BE2C (cell line): ENCODE data around the gene FMO1.
"Not testable (repeated sequence)": the region's sequence is repeated elsewhere in the genome, so short reads cannot be mapped to it uniquely, and the experiment has no call there.

Experiments
- DNase-seq: peaks from one replicate; pipeline ENCODE4 v3.0.0-alpha.2; 2020
- H3K27me3 ChIP-seq: fragments of 250-450 bp; sonication (Bioruptor Pico); 2 replicates; pipeline ENCODE4 v1.5.1; 2020; ENCODE audit warnings: mild to moderate bottlenecking
- H3K36me3 ChIP-seq: fragments of 250-450 bp; sonication (Bioruptor Pico); 2 replicates; pipeline ENCODE4 v1.5.1; 2020; ENCODE audit warnings: mild to moderate bottlenecking
- H3K4me1 ChIP-seq: fragments of 250-450 bp; sonication (Bioruptor Pico); 2 replicates; pipeline ENCODE4 v1.5.1; 2020
- H3K4me3 ChIP-seq: 2 replicates; pipeline ENCODE4 v1.5.1; 2011; ENCODE audit warnings: low read depth, low read length
- H3K9me3 ChIP-seq: fragments of 250-450 bp; sonication (Bioruptor Pico); 2 replicates; pipeline ENCODE4 v1.5.1; 2020
- CTCF ChIP-seq: IDR thresholded peaks from 2 replicates; pipeline ENCODE4 v1.5.1; 2012; ENCODE audit warnings: mild to moderate bottlenecking, low read depth, low read length

The FMO1 gene

GRCh38 chr1:171279678-171280077, 31.4 kb downstream of the FMO1 start:
- TF ChIP-seq CTCF = no peak
- no peaks in the 10 kb centered on the region for H3K27me3 ChIP-seq
- H3K36me3 ChIP-seq = no peaks in the 10 kb centered on the region
- DNase-seq = no peak
- no peaks in the 10 kb centered on the region for H3K4me1 ChIP-seq
- no peaks in the 10 kb centered on the region for H3K9me3 ChIP-seq
- H3K4me3 ChIP-seq = no peak overlapping the region

- no peaks in the 10 kb centered on the region for H3K9me3 ChIP-seq
- H3K4me3 ChIP-seq = no peak overlapping the region
- H3K27me3 ChIP-seq = no peaks in the 10 kb centered on the region
- no peaks in the 10 kb centered on the region for H3K4me1 ChIP-seq
- no peak for DNase-seq
- no peak for TF ChIP-seq CTCF
- H3K36me3 ChIP-seq = no peaks in the 10 kb centered on the region
Measured at GRCh38 chr1:171280599-171280998, 32.3 kb downstream of the FMO1 start.

DNA sequence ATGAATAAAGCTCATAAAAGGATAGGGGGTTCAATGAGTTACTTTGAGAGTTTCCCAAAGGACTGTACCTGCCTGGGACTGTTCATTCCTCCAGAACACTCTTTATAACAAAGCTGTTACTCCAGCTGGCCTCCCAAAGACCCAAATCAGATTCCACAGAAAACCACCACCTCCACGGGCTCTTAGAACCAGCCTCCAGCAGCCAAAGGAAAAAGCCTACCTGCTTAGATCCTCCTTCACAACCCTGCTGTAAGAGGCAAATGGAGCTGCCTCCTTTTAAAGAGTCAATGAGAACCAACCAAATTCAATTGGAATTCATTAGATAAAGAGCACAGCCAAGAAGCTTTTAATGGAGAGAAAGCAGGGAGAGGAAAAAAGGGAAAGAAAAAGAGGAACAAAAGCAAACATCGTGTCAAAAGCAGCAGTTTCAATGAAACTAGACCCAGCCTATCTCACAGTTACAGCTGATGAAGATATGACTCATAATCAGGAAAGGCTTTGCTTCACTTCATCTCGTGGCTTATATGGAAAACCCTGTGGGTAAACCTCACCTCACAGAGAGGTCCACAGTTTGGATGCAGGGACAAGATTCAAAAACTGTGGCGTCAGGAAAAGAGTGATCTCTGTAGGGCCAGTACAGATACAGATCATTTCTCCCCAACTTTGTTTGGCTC, 37.9 kb downstream of the FMO1 start:
- no peaks in the 10 kb centered on the region for H3K4me1 ChIP-seq
- no peaks in the 10 kb centered on the region for H3K27me3 ChIP-seq
- DNase-seq = no peak
- no peak overlapping the region for H3K4me3 ChIP-seq
- no peaks in the 10 kb centered on the region for H3K36me3 ChIP-seq
- no peaks in the 10 kb centered on the region for H3K9me3 ChIP-seq
- no peak for TF ChIP-seq CTCF

DNA sequence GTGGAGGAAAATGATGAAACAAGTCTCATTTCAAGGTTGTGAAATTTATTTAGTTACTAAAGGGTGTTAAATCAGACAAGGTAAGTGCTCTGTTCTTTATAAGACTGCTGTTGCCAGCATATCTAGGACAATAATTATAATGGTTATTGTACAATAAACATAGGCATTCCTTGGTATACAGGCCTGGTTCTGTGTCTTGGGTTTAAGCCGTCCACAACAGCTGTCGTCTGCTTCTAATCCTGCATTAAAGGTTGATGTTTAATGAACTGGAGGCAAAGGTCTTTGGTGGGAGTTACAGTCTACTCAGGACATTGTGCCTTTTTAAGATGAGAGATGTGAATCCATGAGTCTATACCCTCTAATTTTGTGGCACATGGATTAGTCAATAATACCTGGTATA, 42.3 kb downstream of the FMO1 start:
- Histone ChIP-seq H3K9me3 (no peaks in the 10 kb centered on the region), H3K4me1 (no peaks in the 10 kb centered on the region), H3K36me3 (no peaks in the 10 kb centered on the region), H3K27me3 (no peaks in the 10 kb centered on the region), H3K4me3 (no peak overlapping the region)
- DNase-seq = no peak
- TF ChIP-seq CTCF = no peak

DNA sequence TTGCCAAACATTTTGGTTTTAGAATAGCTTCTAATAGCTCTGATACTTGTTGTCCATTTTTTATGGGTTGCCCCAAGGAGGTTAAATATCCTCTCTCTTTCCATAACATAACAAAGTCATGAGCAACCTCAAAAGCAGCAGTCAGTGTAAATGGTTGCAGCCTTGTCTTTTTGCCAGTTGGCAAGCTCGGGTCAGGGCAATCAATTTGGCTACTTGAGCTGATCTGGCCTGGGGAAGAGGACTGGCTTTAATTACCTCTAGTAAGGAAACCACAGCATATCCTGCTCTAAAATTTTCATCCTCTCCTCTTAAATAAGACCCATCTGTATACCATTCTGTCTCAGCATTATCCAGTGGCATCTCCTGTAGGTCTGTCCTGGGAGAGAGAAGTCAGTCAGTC, 44.5 kb downstream of the FMO1 start:
- Histone ChIP-seq H3K27me3 (no peaks in the 10 kb centered on the region), H3K4me1 (no peaks in the 10 kb centered on the region), H3K36me3 (no peaks in the 10 kb centered on the region), H3K9me3 (no peaks in the 10 kb centered on the region), H3K4me3 (no peak overlapping the region)
- TF ChIP-seq CTCF = no peak
- no peak for DNase-seq

DNA sequence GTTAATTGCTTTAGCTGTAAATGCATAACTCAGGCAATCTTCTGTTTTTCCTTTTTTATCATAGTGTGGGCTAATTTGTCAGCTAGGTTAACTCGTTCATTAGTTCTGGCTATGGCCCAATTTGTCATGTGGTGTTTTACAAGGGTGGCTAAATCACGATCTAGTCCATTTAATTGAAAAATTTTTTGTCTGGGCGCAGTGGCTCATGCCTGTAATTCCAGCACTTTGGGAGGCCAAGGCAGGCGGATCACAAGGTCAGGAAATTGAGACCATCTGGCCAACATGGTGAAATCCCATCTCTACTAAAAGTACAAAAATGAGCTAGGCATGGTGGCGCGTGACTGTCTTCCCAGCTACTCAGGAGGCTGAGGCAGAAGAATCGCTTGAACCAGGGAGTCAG, 47.1 kb downstream of the FMO1 start:
- H3K36me3 ChIP-seq, H3K27me3 ChIP-seq, DNase-seq, H3K4me1 ChIP-seq, H3K4me3 ChIP-seq, H3K9me3 ChIP-seq: not testable (repeated sequence)

DNA sequence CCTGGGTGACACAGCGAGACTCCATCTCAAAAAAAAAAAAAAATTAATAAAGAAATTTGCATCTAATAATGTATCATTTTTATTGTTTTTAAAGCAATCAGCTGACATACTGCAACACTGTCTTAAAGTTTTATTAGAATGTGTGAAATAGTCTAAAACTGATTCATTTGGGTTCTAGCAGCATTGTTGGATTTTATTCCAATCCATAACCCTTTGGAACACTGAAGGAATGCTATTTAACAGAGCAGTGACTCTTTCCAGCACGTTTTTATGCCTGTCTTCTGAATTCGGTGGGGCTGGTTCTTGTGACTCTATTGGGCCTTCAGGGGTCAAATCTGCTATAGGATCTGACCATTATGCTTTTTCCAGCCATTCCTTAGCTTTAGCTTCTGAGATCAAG, 47.5 kb downstream of the FMO1 start:
- TF ChIP-seq CTCF = no peak
- no peak overlapping the region for H3K4me3 ChIP-seq
- H3K9me3 ChIP-seq = no peaks in the 10 kb centered on the region
- H3K36me3 ChIP-seq = no peaks in the 10 kb centered on the region
- no peaks in the 10 kb centered on the region for H3K27me3 ChIP-seq
- DNase-seq = no peak
- H3K4me1 ChIP-seq = no peaks in the 10 kb centered on the region
